Prostate gland (tissue), 2 donors: ENCODE results near the gene SAMD4A. TPM values are rescaled to one million over a fixed set of nuclear protein-coding genes. Genes with fewer than 3 reads are reported as not detected.

ENCODE experiments used
- DNase-seq: peaks from one replicate; pipeline ENCODE4 v3.0.0-alpha.2; 2019; ENCODE audit warnings: low spot score
- H3K27ac ChIP-seq, 2 donors: fragments of 200-600 bp; sonication (generic); 2 replicates each; pipeline ENCODE4 v1.5.1; 2017 to 2019
- H3K27me3 ChIP-seq: fragments of 200-600 bp; sonication (generic); replicated peaks from 2 replicates; pipeline ENCODE4 v1.5.1; 2019; ENCODE audit not compliant: insufficient read depth
- H3K36me3 ChIP-seq, 2 donors: fragments of 200-600 bp; sonication (generic); 1 replicate in 1 of 2; 2 replicates in 1 of 2; pipeline versions ENCODE4 v1.5.1 to v1.8.1; 2017 to 2019
- H3K4me1 ChIP-seq: fragments of 200-600 bp; sonication (generic); replicated peaks from 2 replicates; pipeline ENCODE4 v1.5.1; 2019
- H3K4me3 ChIP-seq, 2 donors: fragments of 200-600 bp; sonication (generic); 2 replicates each; pipeline ENCODE4 v1.5.1; 2017 to 2019
- H3K9me3 ChIP-seq: fragments of 200-600 bp; sonication (generic); 2 replicates; pipeline ENCODE4 v1.5.1; 2017
- POLR2A ChIP-seq: fragments of 450-650 bp; IDR thresholded peaks from one replicate; pipeline ENCODE4 v1.6.1; 2016; ENCODE audit warnings: antibody characterized with exemption, mild to moderate bottlenecking
- POLR2AphosphoS5 ChIP-seq: sonication (generic); formaldehyde crosslinking; IDR thresholded peaks from one replicate; pipeline ENCODE4 v1.6.1; 2017; ENCODE audit warnings: antibody characterized with exemption
- WGBS: methylation state at CpG from one replicate; pipeline ENCODE4 v1.1.5; 2018; 5-methylcytosine and 5-hydroxymethylcytosine counted together
- intact Hi-C: fragments of 100-400 bp; cut with DNase I; formaldehyde crosslinking; loops from one replicate; pipeline ENCODE4 v1.14.2; 2022
- total RNA-seq, 2 donors: library from RNA; depleted of rRNA; stranded (reverse); fragments of >200 nt; gene quantifications; one replicate each; pipeline ENCODE4 v1.1.0, GENCODE V29; 2016
- TF ChIP-seq, protein P1 (sequence below), 4 experiments: fragments of 200-600 bp in 2 of 4; fragments of 450-650 bp in 2 of 4; sonication (generic) in 2 of 4; IDR thresholded peaks; 1 replicate in 3 of 4; 2 replicates in 1 of 4; pipeline ENCODE4 v1.5.1; 2016 to 2019; ENCODE audit warnings: antibody characterized with exemption in 4 of 4, mild to moderate bottlenecking in 2 of 4, moderate library complexity in 2 of 4

SAMD4A gene
- total RNA-seq, 2 donors from 2014 or later: 18.1 to 38.5 TPM

DNA sequence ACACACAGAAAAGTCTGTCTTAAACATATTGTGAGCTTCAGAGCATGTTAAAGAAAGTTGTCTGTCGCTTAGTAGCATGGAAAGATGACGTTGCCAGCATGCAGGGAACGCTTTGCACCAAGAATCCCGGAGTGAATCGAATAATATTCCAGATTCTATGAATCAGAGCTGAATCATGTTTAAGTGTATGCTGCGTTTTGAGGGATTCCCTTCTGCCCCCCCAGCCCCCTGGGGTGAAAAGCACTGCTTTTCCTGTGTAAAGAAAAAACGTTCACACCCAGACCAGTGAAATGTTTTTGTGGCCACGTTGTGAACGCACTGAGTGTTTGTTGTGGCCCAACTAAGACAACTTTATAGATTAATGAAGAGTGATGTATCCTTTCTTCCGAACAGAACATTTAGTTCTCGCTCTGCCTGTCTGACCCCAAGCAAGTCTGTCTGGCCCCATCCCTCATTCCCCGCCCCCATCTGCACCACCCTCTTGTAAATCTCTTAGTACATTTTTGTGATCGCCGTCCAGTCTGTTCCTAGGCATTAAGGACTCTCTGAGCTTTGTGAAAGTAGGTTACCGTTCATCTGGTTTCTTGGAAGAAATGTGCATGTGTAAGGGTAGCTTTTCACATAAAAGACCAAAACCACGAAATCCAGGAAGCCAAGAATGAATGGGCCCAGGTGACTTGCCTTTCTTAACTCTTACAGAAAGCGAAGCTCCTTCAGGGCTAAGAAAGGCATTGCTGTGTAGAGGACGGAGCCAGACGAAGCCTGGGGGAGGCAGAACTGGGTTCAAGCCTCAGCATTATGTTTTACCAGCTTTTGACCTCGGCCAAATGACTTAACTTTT is 103.0 kb downstream of the SAMD4A start:
- TF ChIP-seq POLR2AphosphoS5: peak; percentile 62
- TF ChIP-seq POLR2A: no peak
- TF ChIP-seq, protein P1, sequence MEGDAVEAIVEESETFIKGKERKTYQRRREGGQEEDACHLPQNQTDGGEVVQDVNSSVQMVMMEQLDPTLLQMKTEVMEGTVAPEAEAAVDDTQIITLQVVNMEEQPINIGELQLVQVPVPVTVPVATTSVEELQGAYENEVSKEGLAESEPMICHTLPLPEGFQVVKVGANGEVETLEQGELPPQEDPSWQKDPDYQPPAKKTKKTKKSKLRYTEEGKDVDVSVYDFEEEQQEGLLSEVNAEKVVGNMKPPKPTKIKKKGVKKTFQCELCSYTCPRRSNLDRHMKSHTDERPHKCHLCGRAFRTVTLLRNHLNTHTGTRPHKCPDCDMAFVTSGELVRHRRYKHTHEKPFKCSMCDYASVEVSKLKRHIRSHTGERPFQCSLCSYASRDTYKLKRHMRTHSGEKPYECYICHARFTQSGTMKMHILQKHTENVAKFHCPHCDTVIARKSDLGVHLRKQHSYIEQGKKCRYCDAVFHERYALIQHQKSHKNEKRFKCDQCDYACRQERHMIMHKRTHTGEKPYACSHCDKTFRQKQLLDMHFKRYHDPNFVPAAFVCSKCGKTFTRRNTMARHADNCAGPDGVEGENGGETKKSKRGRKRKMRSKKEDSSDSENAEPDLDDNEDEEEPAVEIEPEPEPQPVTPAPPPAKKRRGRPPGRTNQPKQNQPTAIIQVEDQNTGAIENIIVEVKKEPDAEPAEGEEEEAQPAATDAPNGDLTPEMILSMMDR (IDR thresholded peaks at IDR 0.05): no peak
- WGBS: 46% methylated on average over 20 of the region's 20 CpGs
- H3K36me3 ChIP-seq: no peaks in the 10 kb centered on the region
- no peaks in the 10 kb centered on the region for H3K4me1 ChIP-seq
- H3K9me3 ChIP-seq: no peaks in the 10 kb centered on the region
- H3K27me3 ChIP-seq: no peaks in the 10 kb centered on the region
- peak overlapping the region; percentile 72 to 73 for H3K27ac ChIP-seq
- no peak overlapping the region for H3K4me3 ChIP-seq
- peak; percentile 74 for DNase-seq
- intact Hi-C loops: loop anchor here (2.0 kb wide), 1 partner anchor 17 kb away; no protein-coding TSS in a partner anchor

DNA sequence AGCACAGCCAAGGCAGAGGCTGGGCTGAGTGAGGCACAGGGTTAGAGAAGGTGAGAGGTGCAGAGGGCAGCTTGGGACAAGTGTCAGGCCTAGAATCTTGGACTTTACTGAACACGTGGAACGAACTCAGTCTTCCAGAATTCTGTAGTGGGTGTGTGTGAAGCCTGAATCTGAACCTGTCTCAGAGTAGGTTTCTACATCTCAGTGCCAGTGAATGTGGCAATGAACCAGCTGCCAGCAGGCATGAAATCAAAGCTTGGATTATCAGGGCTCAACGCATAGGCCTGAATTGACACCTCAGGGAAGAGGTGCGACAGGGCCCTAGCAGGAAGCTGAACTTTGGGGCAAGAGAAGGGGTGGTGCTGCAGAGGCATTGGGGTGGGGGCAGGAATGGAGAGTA is 104.6 kb downstream of the SAMD4A start:
- Histone ChIP-seq H3K4me3 (no peak overlapping the region), H3K27ac (peak overlapping the region; percentile 72 to 73), H3K27me3 (no peaks in the 10 kb centered on the region), H3K9me3 (no peaks in the 10 kb centered on the region), H3K36me3 (no peaks in the 10 kb centered on the region), H3K4me1 (peaks cover 4% of the 10 kb centered on the region)
- DNase-seq: no peak
- WGBS: 76% methylated on average over 4 of the region's 4 CpGs
- no peak for TF ChIP-seq POLR2AphosphoS5
- TF ChIP-seq POLR2A: no peak
- TF ChIP-seq, protein P1 (IDR thresholded peaks at IDR 0.05): no peak
- intact Hi-C loops: loop anchor here (2.0 kb wide), 1 partner anchor 19 kb away; no protein-coding TSS in a partner anchor

DNA sequence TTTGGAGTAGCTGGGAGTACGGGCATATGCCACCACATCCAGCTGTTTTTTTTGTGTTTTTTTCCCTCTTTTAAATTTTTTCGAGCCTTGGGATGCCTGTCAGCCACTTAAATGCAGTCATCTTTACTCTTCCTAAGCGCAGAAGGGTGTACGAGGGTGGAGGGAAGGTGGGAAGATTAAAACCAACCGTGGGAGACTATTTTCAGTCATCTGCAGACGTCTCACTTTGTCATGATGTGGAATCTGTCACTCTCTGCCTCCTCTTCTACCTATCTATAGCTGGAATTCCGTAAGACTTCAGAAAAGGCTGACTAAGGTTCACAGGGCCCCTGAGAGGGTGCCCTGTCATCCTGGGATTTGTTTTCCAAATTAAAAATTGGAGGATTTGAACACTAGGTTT is 105.3 kb downstream of the SAMD4A start:
- no peak for DNase-seq
- intact Hi-C loops: no loop called here
- Histone ChIP-seq H3K4me1 (peaks cover 7% of the 10 kb centered on the region), H3K27ac (peak overlapping the region; percentile 32 to 73), H3K9me3 (no peaks in the 10 kb centered on the region), H3K4me3 (no peak overlapping the region), H3K27me3 (no peaks in the 10 kb centered on the region), H3K36me3 (no peaks in the 10 kb centered on the region)
- 87% methylated on average over 7 of the region's 7 CpGs for WGBS
- TF ChIP-seq POLR2AphosphoS5 (no peak), POLR2A (no peak)
- TF ChIP-seq, protein P1 (IDR thresholded peaks at IDR 0.05): no peak

DNA sequence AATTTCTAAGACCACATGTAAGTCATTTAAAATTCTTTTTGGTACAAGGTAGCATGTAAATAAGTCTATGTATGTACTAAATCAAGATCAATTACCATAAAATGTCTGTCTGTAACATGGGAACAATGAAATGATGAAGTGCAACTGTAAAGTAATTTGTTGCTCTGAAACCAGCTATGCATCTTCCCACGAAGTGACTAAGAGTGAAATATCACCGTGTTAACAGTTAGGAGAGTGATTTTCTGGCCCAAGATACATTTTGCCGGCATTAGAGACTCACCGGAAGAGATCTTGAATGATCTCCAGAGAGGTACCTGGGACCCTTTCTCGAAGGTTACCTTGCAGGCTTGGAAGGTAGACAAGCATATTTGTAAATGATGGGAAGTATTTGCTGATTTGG is 105.8 kb downstream of the SAMD4A start:
- no peak for DNase-seq
- WGBS: 39% methylated on average over 5 of the region's 5 CpGs
- Histone ChIP-seq H3K4me1 (peaks cover 7% of the 10 kb centered on the region), H3K36me3 (no peaks in the 10 kb centered on the region), H3K9me3 (no peaks in the 10 kb centered on the region), H3K4me3 (no peak overlapping the region), H3K27ac (peak overlapping the region; percentile 32 to 73), H3K27me3 (no peaks in the 10 kb centered on the region)
- no peak for TF ChIP-seq POLR2AphosphoS5
- no peak for TF ChIP-seq POLR2A
- TF ChIP-seq, protein P1 (IDR thresholded peaks at IDR 0.05): no peak
- intact Hi-C loops: no loop called here
